H9 (cell line): Measurements from ENCODE around the gene ZNF644. TPM values are rescaled to one million over a fixed set of nuclear protein-coding genes. Genes with fewer than 3 reads are reported as not detected.

Experiments
- DNase-seq: peaks from one replicate; pipeline ENCODE4 v3.0.0-alpha.2; 2017
- H2AFZ ChIP-seq: one replicate; pipeline ENCODE4 v1.6.1; 2013; ENCODE audit warnings: mild to moderate bottlenecking, low read length, control low read depth, moderate library complexity
- H2AK5ac ChIP-seq: 2 replicates; pipeline ENCODE4 v1.6.1; 2013; ENCODE audit warnings: low read length, control low read depth, mixed read lengths; ENCODE audit not compliant: insufficient read length
- H2BK120ac ChIP-seq: one replicate; pipeline ENCODE4 v1.6.1; 2013; ENCODE audit warnings: low read depth, mild to moderate bottlenecking, low read length, control low read depth, inconsistent platforms; ENCODE audit not compliant: poor library complexity, severe bottlenecking
- H2BK12ac ChIP-seq: 2 replicates; pipeline ENCODE4 v1.6.1; 2013; ENCODE audit warnings: low read length, control low read depth, mixed read lengths, low read depth; ENCODE audit not compliant: insufficient read length
- H2BK15ac ChIP-seq: 2 replicates; pipeline ENCODE4 v1.6.1; 2013; ENCODE audit warnings: low read depth, low read length, control low read depth
- H2BK20ac ChIP-seq: one replicate; pipeline ENCODE4 v1.6.1; 2013; ENCODE audit warnings: low read depth, mild to moderate bottlenecking, low read length, control low read depth, inconsistent platforms; ENCODE audit not compliant: poor library complexity, severe bottlenecking
- H2BK5ac ChIP-seq: 2 replicates; pipeline ENCODE4 v1.6.1; 2013; ENCODE audit warnings: low read length, control low read depth, mixed read lengths; ENCODE audit not compliant: insufficient read length
- H3K14ac ChIP-seq: 2 replicates; pipeline ENCODE4 v1.6.1; 2013; ENCODE audit warnings: low read length, control low read depth; ENCODE audit not compliant: insufficient read depth
- H3K18ac ChIP-seq: 2 replicates; pipeline ENCODE4 v1.6.1; 2013; ENCODE audit warnings: low read depth, mild to moderate bottlenecking, mixed read lengths, low read length, control low read depth; ENCODE audit not compliant: insufficient read length
- H3K23ac ChIP-seq: 2 replicates; pipeline ENCODE4 v1.6.1; 2013; ENCODE audit warnings: low read length, control low read depth, mixed read lengths, low read depth; ENCODE audit not compliant: insufficient read length
- H3K23me2 ChIP-seq: 2 replicates; pipeline ENCODE4 v1.6.1; 2013; ENCODE audit warnings: low read depth, mild to moderate bottlenecking, mixed read lengths, low read length, control low read depth; ENCODE audit not compliant: insufficient read length, poor library complexity, severe bottlenecking
- H3K27ac ChIP-seq: 2 replicates; pipeline ENCODE4 v1.5.1; 2013; ENCODE audit warnings: low read length, control low read depth, mixed read lengths, low read depth; ENCODE audit not compliant: insufficient read length
- H3K27me3 ChIP-seq: 2 replicates; pipeline ENCODE4 v1.6.1; 2013; ENCODE audit warnings: low read length, control low read depth, inconsistent platforms; ENCODE audit not compliant: insufficient read depth
- H3K4ac ChIP-seq: 2 replicates; pipeline ENCODE4 v1.6.1; 2013; ENCODE audit warnings: low read depth, mild to moderate bottlenecking, control low read depth, inconsistent platforms, low read length, moderate library complexity
- H3K4me1 ChIP-seq: 2 replicates; pipeline ENCODE4 v1.6.1; 2013; ENCODE audit warnings: low read length, control low read depth, inconsistent platforms; ENCODE audit not compliant: insufficient read depth
- H3K4me2 ChIP-seq: 2 replicates; pipeline ENCODE4 v1.6.1; 2013; ENCODE audit warnings: low read length, control low read depth, mixed read lengths; ENCODE audit not compliant: insufficient read length, insufficient read depth
- H3K56ac ChIP-seq: 2 replicates; pipeline ENCODE4 v1.6.1; 2013; ENCODE audit warnings: low read depth, mild to moderate bottlenecking, mixed read lengths, low read length, control low read depth; ENCODE audit not compliant: insufficient read length
- H3K79me1 ChIP-seq: 2 replicates; pipeline ENCODE4 v1.6.1; 2013; ENCODE audit warnings: low read depth, mild to moderate bottlenecking, moderate library complexity, low read length, control low read depth, inconsistent platforms; ENCODE audit not compliant: insufficient read depth, poor library complexity, severe bottlenecking
- H3K79me2 ChIP-seq: 2 replicates; pipeline ENCODE4 v1.6.1; 2013; ENCODE audit warnings: low read length, control low read depth, inconsistent platforms; ENCODE audit not compliant: insufficient read depth
- H3K9ac ChIP-seq: 2 replicates; pipeline ENCODE4 v1.6.1; 2013; ENCODE audit warnings: low read length, control low read depth, mixed read lengths; ENCODE audit not compliant: insufficient read length; ENCODE audit errors: extremely low read depth
- H3K9me3 ChIP-seq: one replicate; pipeline ENCODE4 v1.6.1; 2013; ENCODE audit warnings: low read depth, low read length, inconsistent platforms; ENCODE audit not compliant: control insufficient read depth
- H3T11ph ChIP-seq: one replicate; pipeline ENCODE4 v1.6.1; 2013; ENCODE audit warnings: mild to moderate bottlenecking, low read length, control low read depth, inconsistent platforms
- H4K20me1 ChIP-seq: one replicate; pipeline ENCODE4 v1.6.1; 2013; ENCODE audit not compliant: control insufficient read depth, insufficient read length, insufficient read depth
- H4K5ac ChIP-seq: 2 replicates; pipeline ENCODE4 v1.6.1; 2013; ENCODE audit warnings: low read depth, mild to moderate bottlenecking, mixed read lengths, low read length, control low read depth; ENCODE audit not compliant: insufficient read length
- H4K8ac ChIP-seq: replicated peaks from 2 replicates; pipeline ENCODE4 v1.6.1; 2013; ENCODE audit warnings: low read length, control low read depth, mixed read lengths, low read depth; ENCODE audit not compliant: insufficient read length
- H4K91ac ChIP-seq: 2 replicates; pipeline ENCODE4 v1.6.1; 2013; ENCODE audit warnings: low read depth, mild to moderate bottlenecking, moderate library complexity, mixed read lengths, low read length, control low read depth; ENCODE audit not compliant: insufficient read length
- H3K27ac Mint-ChIP-seq, 3 experiments: 2 replicates in 2 of 3; 3 replicates in 1 of 3; pipeline ENCODE4 v1.8.0; 2020 to 2021; ENCODE audit warnings: mixed read lengths in 3 of 3, mild to moderate bottlenecking in 1 of 3, moderate library complexity in 1 of 3
- H3K27me3 Mint-ChIP-seq: 2 replicates; pipeline ENCODE4 v1.8.0; 2021; ENCODE audit warnings: low read depth, mild to moderate bottlenecking, moderate library complexity, mixed read lengths
- H3K36me3 Mint-ChIP-seq, 3 experiments: 2 replicates in 2 of 3; 3 replicates in 1 of 3; pipeline ENCODE4 v1.8.0; 2020 to 2021; ENCODE audit warnings: low read depth in 3 of 3, mixed read lengths in 3 of 3; ENCODE audit not compliant: insufficient read depth in 1 of 3
- H3K4me1 Mint-ChIP-seq, 2 experiments: 2 replicates each; pipeline ENCODE4 v1.8.0; 2020; ENCODE audit warnings: mixed read lengths in 2 of 2
- H3K4me3 Mint-ChIP-seq, 2 experiments: 2 replicates in 1 of 2; 3 replicates in 1 of 2; pipeline ENCODE4 v1.8.0; 2020 to 2021; ENCODE audit warnings: mild to moderate bottlenecking in 2 of 2, mixed read lengths in 2 of 2, moderate library complexity in 1 of 2
- H3K9me3 Mint-ChIP-seq, 2 experiments: 2 replicates in 1 of 2; 3 replicates in 1 of 2; pipeline ENCODE4 v1.8.0; 2020; ENCODE audit warnings: mild to moderate bottlenecking in 2 of 2, mixed read lengths in 2 of 2, moderate library complexity in 1 of 2
- CTCF ChIP-seq: fragments of 200-600 bp; sonication (generic); conservative IDR thresholded peaks from 3 replicates; pipeline ENCODE4 v1.8.0; 2021; ENCODE audit warnings: antibody characterized with exemption, mild to moderate bottlenecking
- WGBS: extraction: QIAGEN DNeasy Blood & Tissue Kit; methylation state at CpG from one replicate; pipeline ENCODE4 v1.1.7; 2013; ENCODE audit warnings: missing lambda C conversion rate, low lambda C conversion rate, mixed read lengths; ENCODE audit not compliant: insufficient read length; ENCODE audit errors: extremely low coverage; 5-methylcytosine and 5-hydroxymethylcytosine counted together
- total RNA-seq: library from RNA; stranded (reverse); gene quantifications from 2 replicates; pipeline ENCODE4 v1.2.1, GENCODE V29; 2021

The ZNF644 gene
- total RNA-seq, 1 experiment from 2014 or later: 78.9 TPM

- Histone ChIP-seq H3K56ac (no peak overlapping the region), H3K23me2 (no peaks in the 10 kb centered on the region), H3K4me1 (no peaks in the 10 kb centered on the region), H4K8ac (no peak overlapping the region), H2BK5ac (no peak overlapping the region), H2BK120ac (no peak overlapping the region), H2AK5ac (no peak overlapping the region), H3K27ac (no peak overlapping the region), H4K91ac (no peak overlapping the region), H3K79me1 (no peaks in the 10 kb centered on the region), H3K23ac (no peak overlapping the region), H2BK20ac (no peak overlapping the region), H3K27me3 (no peaks in the 10 kb centered on the region), H3K14ac (no peak overlapping the region), H3K9ac (no peak overlapping the region), H4K5ac (no peak overlapping the region), H3K4ac (no peak overlapping the region), H3K4me2 (no peak overlapping the region), H3K79me2 (peaks cover 15% of the 10 kb centered on the region; the same call in 1 of the 2 replicates), H3K18ac (no peak overlapping the region), H2BK15ac (no peak overlapping the region), H3K9me3 (no peaks in the 10 kb centered on the region), H4K20me1 (no peaks in the 10 kb centered on the region), H2AFZ (no peak overlapping the region), H3T11ph (no peak overlapping the region), H2BK12ac (no peak overlapping the region)
- no CpG with 5 or more reads among the region's 1 CpG for WGBS
- Mint-ChIP-seq H3K4me1 (peaks cover 4 to 10% of the 10 kb centered on the region in 2 experiments), H3K27ac (peak overlapping the region in 1 of 3 experiments; percentile 67; a peak in 1 of 7 replicates), H3K36me3 (peaks cover 0 to 2% (median 0%) of the 10 kb centered on the region in 3 experiments; a peak in 3 of 7 replicates), H3K27me3 (no peaks in the 10 kb centered on the region), H3K4me3 (no peak overlapping the region), H3K9me3 (no peaks in the 10 kb centered on the region)
- DNase-seq: no peak
- TF ChIP-seq CTCF: peak; percentile 69
These were observed 57.3 kb downstream of the ZNF644 start for GRCh38 chr1:90964444-90965035.
